GM12891 (cell line): ENCODE measurements around the gene ACER3.
"Not testable (repeated sequence)": the region's sequence is repeated elsewhere in the genome, so short reads cannot be mapped to it uniquely, and the experiment has no call there.

ENCODE experiments used
- DNase-seq: peaks from one replicate; pipeline ENCODE4 v3.0.0; 2011; ENCODE audit warnings: low spot score; ENCODE audit not compliant: insufficient read length
- FAIRE-seq: peaks from 2 replicates; lab custom pipeline; 2011; peaks lifted over from hg19 to GRCh38; lab: Jason Lieb, UNC
- PAX5 ChIP-seq: IDR thresholded peaks from 2 replicates; pipeline ENCODE4 v1.6.1; 2011; ENCODE audit warnings: low read length, moderate library complexity, mild to moderate bottlenecking; ENCODE audit not compliant: insufficient read depth, severe bottlenecking
- POLR2A ChIP-seq: IDR thresholded peaks from 2 replicates; pipeline ENCODE4 v1.6.1; 2011; ENCODE audit warnings: low read depth, low read length, control low read depth
- POLR2AphosphoS5 ChIP-seq: IDR thresholded peaks from 2 replicates; pipeline ENCODE4 v1.6.1; 2011; ENCODE audit warnings: low read depth, low read length, control low read depth
- POU2F2 ChIP-seq: IDR thresholded peaks from 2 replicates; pipeline ENCODE4 v1.6.1; 2011; ENCODE audit warnings: low read depth, mild to moderate bottlenecking, control low read depth, low read length, moderate library complexity
- SPI1 ChIP-seq: IDR thresholded peaks from 2 replicates; pipeline ENCODE4 v1.6.1; 2011; ENCODE audit warnings: low read depth, low read length, control low read depth
- TAF1 ChIP-seq: IDR thresholded peaks from 2 replicates; pipeline ENCODE4 v1.6.1; 2011; ENCODE audit warnings: low read depth, low read length, control low read depth

Gene ACER3

DNA sequence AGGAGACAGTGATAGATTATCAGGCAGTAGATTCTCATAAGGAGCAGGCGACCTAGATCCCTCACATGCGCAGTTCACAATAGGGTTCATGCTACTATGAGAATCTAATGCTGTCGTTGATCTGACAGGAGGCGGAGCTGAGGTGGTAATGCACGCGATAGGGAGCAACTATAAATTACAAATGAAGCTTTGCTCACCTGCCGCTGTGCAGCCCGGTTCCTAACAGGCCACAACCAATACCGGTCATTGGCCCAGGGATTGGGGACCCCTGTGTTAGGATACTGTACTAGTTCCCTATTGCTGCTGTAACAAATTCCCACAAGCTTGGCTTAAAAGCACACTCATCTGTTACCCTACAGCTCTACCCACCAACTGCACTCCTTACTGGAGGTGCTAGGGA is 184.2 kb downstream of the ACER3 start:
- TF ChIP-seq TAF1: no peak
- FAIRE-seq: no peak
- no peak for DNase-seq

GRCh38 chr11:77046060-77046501 is 185.4 kb downstream of the ACER3 start:
- no peak for TF ChIP-seq POU2F2
- TF ChIP-seq POLR2AphosphoS5: no peak
- TF ChIP-seq SPI1: no peak
- TF ChIP-seq TAF1: no peak
- no peak for TF ChIP-seq PAX5
- no peak for TF ChIP-seq POLR2A

GRCh38 chr11:77047007-77047927 is 186.5 kb downstream of the ACER3 start:
- TF ChIP-seq POLR2A (no peak), POU2F2 (peak; percentile 62), TAF1 (no peak)
- peak; percentile 67 for FAIRE-seq
- no peak for DNase-seq

More at GRCh38 chr11:77046060-77046501, 185.4 kb downstream of the ACER3 start:
- FAIRE-seq (peak; percentile 79), DNase-seq (peak; percentile 71)

GRCh38 chr11:77047928-77048446 is 187.3 kb downstream of the ACER3 start:
- DNase-seq, FAIRE-seq: not testable (repeated sequence)

- TF ChIP-seq POLR2A (no peak), PAX5 (no peak), TAF1 (no peak), POU2F2 (no peak), SPI1 (no peak), POLR2AphosphoS5 (no peak)
- no peak for FAIRE-seq
- no peak for DNase-seq
Observed at GRCh38 chr11:77049026-77049425, 188.3 kb downstream of the ACER3 start.

DNA sequence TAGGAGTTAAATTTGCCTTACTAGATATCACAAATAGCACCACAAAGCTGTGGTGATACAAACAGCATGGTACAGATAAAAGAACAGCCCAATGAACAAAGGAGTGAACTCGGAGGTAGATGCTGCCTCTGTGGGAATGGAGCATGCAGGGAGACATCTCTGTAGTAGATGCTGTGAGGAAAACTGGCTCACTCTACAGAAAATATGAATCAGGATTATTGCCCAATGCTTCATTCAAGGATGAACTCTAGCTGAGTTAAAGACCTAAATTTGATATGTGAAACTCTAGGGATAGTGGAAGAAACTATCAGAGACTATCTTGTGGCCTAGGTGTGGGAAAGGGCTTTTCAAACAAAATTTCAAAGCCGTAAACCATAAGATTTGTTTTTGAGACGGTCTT is 190.8 kb downstream of the ACER3 start:
- no peak for FAIRE-seq
- no peak for DNase-seq
- TF ChIP-seq TAF1: no peak
- TF ChIP-seq PAX5: no peak
- TF ChIP-seq SPI1: no peak
- TF ChIP-seq POLR2AphosphoS5: no peak
- no peak for TF ChIP-seq POU2F2
- no peak for TF ChIP-seq POLR2A

GRCh38 chr11:77052518-77052917 is 191.8 kb downstream of the ACER3 start:
- DNase-seq (no peak), FAIRE-seq (no peak)
- TF ChIP-seq POU2F2 (no peak), SPI1 (no peak), PAX5 (no peak), TAF1 (no peak), POLR2AphosphoS5 (no peak), POLR2A (no peak)

DNA sequence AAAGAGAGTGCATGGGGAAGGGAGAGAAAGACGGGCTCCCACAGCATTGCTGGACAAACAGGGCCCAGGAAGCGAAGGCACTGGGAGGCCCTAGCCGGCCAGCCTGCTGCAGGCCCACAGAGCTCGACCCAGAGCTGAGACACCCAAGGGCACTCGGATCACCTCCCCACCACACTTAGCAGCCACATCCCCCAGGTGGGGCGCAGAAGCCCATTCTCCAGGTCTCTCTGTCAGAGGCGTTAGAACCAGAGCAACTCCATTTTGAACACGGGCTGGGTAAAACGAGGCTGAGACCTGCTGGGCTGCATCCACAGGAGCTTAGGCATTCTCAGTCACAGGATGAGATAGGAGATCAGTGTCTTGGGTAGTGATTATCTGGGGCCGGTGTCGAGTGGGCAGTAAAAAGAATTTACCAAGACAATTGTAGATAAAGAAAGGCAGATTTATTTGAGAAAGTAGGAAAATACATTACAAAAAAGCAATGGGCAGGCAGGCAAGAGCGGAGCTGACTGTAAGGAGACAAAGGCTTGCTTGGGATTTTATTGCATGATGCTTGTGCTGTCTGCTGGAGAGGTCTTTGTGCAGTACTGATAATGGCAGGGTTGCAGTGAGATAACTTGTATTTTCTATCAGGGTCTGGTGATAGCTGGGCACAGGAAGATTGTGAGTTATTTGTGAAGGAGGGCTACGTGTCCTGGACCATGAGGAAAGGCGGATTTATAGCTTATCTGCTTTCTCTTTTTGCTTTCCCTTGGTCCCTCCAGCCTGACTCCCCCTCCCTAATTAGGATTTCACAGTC is 192.7 kb downstream of the ACER3 start:
- TF ChIP-seq SPI1: no peak
- no peak for TF ChIP-seq POLR2AphosphoS5
- DNase-seq (no peak), FAIRE-seq (no peak)

DNA sequence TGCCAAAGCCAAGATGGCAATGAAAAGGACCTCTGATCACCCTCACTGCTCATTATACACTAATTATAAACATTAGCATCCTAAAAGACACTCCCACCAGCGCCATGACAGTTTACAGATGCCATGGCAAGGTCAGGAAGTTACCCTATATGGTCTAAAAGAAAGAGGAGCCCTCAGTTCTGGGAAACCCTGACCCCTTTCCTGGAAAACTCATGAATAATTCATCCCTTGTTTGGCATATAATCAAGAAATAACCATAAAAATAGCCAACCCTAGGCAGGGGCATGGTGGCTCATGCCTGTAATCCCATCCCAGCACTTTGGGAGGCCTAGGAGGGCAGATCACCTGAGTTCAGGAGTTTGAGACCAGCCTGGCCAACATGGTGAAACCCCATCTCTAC is 193.4 kb downstream of the ACER3 start:
- TF ChIP-seq SPI1 (no peak), POLR2AphosphoS5 (no peak), TAF1 (no peak), PAX5 (no peak), POU2F2 (no peak), POLR2A (no peak)
- FAIRE-seq: no peak
- DNase-seq: no peak

- no peak for DNase-seq
- TF ChIP-seq SPI1 (no peak), POU2F2 (no peak), POLR2A (no peak), TAF1 (no peak), PAX5 (no peak), POLR2AphosphoS5 (no peak)
- FAIRE-seq: no peak
Observed at GRCh38 chr11:77055101-77055561, 194.4 kb downstream of the ACER3 start.
